SK-N-SH treated with all-trans-retinoic acid at 6 μM for 48 hours (cell line): ENCODE results near the gene ABCF3.

ENCODE experiments used
- BACH2 ChIP-seq: fragments of 250-450 bp; sonication (Bioruptor Pico); IDR thresholded peaks from 2 replicates; pipeline ENCODE4 v1.9.0; 2021; ENCODE audit warnings: mild to moderate bottlenecking, borderline replicate concordance
- CREB5 ChIP-seq: fragments of 250-450 bp; sonication (Bioruptor Pico); IDR thresholded peaks from 2 replicates; pipeline ENCODE4 v1.5.1; 2020; ENCODE audit warnings: low read depth, mild to moderate bottlenecking, moderate library complexity
- CSDC2 ChIP-seq: fragments of 250-450 bp; sonication (Bioruptor Pico); IDR thresholded peaks from 2 replicates; pipeline ENCODE4 v1.5.0; 2020; ENCODE audit warnings: mild to moderate bottlenecking, moderate library complexity
- POU6F1 ChIP-seq: fragments of 250-450 bp; sonication (Bioruptor Pico); IDR thresholded peaks from 2 replicates; pipeline ENCODE4 v1.8.0; 2021; ENCODE audit warnings: low read depth, mild to moderate bottlenecking, moderate library complexity, borderline replicate concordance
- PPARA ChIP-seq: fragments of 250-450 bp; sonication (Bioruptor Pico); IDR thresholded peaks from 2 replicates; pipeline ENCODE4 v1.5.0; 2020; ENCODE audit warnings: mild to moderate bottlenecking, borderline replicate concordance
- TSHZ2 ChIP-seq: fragments of 250-450 bp; sonication (Bioruptor Pico); IDR thresholded peaks from 2 replicates; pipeline ENCODE4 v1.5.0; 2020; ENCODE audit warnings: mild to moderate bottlenecking, moderate library complexity
- ZFP3 ChIP-seq: fragments of 250-450 bp; sonication (Bioruptor Pico); IDR thresholded peaks from 2 replicates; pipeline ENCODE4 v1.5.0; 2020; ENCODE audit warnings: mild to moderate bottlenecking, moderate library complexity
- ZNF565 ChIP-seq: fragments of 450-650 bp; formaldehyde crosslinking; conservative IDR thresholded peaks from 2 replicates; pipeline ENCODE4 v1.5.0; 2020; ENCODE audit warnings: low read depth, mild to moderate bottlenecking, moderate library complexity
- ZNF70 ChIP-seq: fragments of 450-650 bp; formaldehyde crosslinking; IDR thresholded peaks from 2 replicates; pipeline ENCODE4 v1.5.0; 2020; ENCODE audit warnings: mild to moderate bottlenecking, moderate library complexity

DNA sequence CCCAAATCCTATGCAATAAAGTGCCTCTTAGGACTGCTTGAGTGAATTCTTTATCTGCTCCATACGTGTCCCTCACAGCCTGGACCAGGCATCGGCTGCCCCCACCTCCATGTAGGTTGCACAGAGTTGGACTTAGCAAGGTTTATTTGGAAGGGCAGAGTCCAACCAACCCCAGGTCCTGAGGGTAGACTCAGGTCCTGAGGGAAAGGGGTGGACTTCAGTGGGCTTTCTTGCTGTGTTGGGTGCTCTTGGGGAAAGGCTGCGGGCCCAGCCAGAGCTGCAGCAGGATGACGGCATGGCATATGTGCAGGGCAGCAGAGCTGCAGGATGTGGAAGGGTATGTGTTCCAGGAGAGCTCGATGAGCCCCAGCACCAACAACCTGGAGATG, 56.3 kb downstream of the ABCF3 start:
- no peak for TF ChIP-seq POU6F1 (CRISPR knock-in tag)
- TF ChIP-seq ZNF70 = no peak
- TF ChIP-seq ZFP3 (CRISPR knock-in tag) = no peak
- no peak for TF ChIP-seq CREB5 (CRISPR knock-in tag)
- TF ChIP-seq CSDC2 (CRISPR knock-in tag) = no peak
- no peak for TF ChIP-seq BACH2 (CRISPR knock-in tag)
- TF ChIP-seq TSHZ2 (CRISPR knock-in tag) = no peak
- TF ChIP-seq PPARA = no peak
- TF ChIP-seq ZNF565 (CRISPR knock-in tag) = no peak
